Measurements from ENCODE around the gene GPATCH2L.
A peak's percentile ranks its signal among the peaks of the same experiment; 100 is the strongest.

The GPATCH2L gene

DNA sequence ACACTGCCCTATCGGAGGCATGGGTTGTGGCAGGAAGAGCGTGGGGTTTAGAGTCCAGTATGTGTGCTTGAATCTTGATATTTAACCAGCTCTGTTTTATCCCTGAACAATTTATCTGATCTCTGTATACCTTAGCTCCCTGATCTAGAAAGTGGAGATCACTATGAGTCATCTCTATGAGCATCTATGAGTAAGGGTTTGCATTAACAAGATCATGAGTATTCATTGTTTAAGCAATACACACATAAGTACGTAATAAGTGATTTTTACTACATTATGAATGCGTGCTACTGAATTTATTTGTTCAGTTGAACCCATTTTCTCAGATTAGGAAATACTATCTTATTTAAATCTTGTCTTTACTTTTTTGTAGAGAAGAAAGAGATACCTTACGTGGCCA is 49.4 kb downstream of the GPATCH2L start:
- peak; percentile 91 for DNase-seq (ENCODE audit: low read depth)

DNA sequence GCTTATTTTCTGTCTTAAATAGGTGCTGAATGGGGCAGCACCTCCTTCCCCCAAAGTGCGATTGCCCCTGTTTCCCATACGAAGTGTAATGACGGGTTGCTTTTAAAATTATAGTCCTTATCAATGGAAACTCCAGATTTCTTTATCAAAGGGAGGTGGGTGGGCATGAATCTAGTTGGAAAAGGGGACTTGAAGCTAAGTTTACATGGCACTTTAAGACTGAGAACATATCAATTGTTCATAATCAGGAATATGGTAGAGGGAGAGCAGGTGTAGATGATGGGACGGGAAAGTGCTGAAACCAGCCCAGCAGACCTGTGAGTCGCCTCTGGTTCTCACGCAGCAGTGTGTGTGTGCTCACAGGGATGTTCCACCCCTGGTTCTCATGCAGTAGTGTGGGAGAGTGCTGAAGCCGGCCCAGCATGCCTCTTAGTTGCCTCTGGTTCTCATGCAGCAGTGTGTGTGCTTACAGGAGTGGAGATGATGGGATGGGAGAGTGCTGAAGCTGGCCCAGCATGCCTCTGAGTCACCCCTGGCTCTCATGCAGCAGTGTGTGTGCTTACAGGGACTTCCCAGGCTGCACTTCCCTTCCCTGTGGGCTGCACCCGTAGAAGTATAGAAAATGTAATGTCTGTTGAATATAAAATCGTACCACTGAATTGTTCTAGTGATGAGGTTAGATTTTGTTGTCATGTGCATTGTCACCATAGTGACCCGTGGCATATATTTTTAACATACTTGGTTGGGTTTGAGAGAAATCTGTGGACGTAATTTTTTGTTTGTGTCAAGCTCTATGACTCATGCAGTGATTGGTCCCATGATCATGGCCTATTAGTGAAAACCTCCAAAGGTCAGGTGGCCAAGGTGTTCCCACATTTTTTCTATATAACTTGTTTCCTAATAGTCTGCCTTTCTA is 51.6 kb downstream of the GPATCH2L start:
- peak; percentile 99 for DNase-seq (ENCODE audit: low read depth)

DNA sequence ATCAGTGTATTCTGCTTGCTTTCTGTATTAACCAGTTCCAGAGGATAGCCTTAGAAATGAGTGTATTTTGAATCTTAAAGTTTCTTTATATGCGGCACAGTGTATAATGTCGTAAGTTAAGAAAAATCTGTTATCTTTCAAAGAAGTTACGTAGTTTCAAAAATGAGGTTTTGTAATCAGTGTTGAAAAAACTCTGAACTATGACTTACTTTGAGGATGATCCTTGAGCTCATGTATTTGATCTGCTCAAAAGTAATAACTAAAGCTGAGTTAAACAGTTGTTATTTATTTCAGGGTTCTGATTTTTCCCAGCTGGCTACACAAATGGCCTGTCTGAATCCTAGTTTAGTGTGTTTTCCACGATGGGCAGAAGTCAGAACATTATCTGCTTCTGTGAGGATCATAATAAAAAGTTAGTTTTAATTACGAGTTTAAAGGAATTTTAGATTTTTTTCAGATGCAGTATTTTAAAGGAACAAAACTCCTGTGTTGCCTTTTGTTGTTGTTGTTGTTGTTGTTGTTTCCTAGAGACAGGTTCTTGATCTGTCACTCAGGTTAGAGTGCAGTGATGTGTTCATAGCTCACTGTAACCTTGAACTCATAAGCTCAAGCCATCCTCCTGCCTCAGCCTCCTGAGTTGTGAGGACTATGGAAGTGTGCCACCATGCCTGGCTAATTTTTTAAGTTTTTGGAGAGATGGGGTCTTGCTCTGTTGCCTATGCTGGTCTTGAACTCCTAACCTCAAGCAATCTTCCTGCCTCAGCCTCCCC is 52.9 kb downstream of the GPATCH2L start:
- no peak for DNase-seq (ENCODE audit: low read depth)

DNA sequence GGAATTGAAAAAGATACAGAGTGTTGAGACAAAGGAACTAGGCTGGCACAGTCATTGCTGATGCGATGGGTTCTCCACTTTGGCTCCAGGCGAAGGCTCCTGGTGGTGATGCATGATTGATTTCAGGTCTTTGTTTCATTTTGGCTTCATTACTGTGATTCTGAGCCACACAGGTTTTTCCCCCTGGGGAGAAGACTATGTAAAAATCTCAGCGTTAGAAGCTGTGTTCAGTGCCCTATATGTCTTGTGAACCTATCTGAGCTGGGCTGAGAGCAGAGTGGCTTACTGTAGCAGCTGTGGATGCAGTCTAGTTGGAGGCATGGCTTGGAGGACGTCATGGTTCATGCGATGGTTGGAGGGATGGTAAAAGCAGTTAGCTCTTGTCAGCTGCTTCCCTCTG is 54.0 kb downstream of the GPATCH2L start:
- DNase-seq (ENCODE audit: low read depth): no peak

DNA sequence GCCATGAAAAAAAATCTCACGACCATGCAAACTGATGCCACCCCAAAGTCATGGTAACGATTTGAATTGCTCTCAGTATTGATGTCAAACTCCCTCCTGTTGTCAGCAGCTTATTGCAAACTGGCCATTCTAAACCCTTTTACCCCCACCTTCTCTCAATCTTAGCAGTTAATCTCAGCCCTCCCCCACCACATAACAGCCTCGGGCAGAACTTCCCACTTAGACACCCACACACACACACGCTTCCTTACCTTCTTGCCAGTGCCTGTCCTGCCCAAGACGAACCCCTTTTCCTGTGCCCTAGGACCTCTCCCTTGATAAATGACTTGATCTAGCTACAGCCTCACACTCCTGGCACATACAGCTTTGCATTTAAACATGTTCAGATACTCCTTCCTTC is 56.6 kb downstream of the GPATCH2L start:
- no peak for DNase-seq (ENCODE audit: low read depth)

DNA sequence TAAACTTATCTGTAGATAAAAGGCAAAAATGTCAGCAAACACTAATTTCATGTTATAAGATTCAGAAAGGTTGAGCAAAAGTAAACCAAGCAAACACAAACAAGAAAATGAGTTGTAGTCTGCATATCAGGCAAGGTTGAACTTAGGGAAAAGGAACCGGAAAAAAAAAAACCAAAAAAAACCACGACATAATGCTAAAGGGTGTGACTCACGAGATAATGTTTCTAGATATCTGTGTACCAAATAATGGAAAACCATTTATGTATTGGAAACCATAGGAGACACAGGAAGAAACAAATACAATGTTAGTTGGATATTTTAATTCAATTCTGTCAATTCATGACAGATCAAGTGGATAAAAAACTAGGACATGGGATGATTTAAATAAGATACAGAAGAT is 60.5 kb downstream of the GPATCH2L start:
- DNase-seq (ENCODE audit: low read depth): no peak

DNA sequence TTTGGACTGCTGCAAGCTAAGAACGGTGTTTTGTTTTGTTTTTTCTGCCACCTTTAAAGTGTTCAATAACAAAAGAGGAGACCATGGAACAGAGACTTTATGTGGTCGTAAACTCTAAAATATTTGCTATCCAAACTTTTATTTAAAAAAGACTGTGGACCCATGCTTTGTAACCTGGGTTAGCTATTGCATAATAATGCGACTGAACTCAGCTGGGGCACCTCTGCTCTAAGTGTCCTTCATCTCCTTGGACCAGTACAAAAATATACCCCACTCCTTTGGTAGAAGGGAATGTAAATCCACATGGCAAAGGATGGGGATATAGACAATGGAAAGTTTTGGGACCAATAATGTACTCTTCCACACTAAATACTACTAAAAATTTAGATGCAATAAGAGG is 65.5 kb downstream of the GPATCH2L start:
- no peak for DNase-seq (ENCODE audit: low read depth)

DNA sequence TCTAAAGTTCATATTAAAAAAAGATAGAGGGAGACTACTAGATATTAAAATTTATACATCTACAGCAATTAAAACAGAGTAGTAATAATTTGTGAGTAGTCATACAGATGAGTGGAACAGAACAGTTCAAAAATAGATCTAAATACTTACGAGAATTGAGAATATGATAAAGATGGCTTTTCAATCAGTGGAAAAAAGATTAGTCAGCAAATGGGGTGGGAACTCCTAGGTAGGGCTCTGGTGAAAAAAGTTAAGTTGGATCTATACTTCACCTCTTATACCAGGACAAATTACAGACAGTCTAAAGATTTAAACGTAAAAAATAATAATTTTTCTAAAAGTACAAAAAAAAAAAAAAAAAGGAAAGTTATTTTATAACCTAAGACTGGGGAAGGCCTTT is 66.9 kb downstream of the GPATCH2L start:
- no peak for DNase-seq (ENCODE audit: low read depth)

DNA sequence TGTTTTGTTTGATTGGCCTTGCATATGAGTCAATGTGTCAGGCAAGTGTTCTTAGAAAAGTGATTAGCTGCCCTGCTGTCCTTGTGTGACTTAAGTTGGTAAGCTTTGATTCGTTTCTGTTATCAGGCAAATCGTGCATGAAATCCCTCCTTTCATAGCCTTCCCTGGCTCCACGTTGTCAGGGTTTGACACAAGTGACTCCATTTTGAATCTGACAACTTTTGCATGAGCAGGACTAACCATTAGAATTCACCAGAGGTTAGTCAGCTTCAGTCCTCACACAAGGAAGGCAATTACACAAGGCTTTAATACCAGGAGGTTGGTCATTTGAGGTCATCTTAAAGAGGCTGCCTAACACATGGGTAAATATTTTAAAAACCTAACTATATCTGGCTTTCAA is 68.2 kb downstream of the GPATCH2L start:
- peak; percentile 9 for DNase-seq (ENCODE audit: low read depth)

DNA sequence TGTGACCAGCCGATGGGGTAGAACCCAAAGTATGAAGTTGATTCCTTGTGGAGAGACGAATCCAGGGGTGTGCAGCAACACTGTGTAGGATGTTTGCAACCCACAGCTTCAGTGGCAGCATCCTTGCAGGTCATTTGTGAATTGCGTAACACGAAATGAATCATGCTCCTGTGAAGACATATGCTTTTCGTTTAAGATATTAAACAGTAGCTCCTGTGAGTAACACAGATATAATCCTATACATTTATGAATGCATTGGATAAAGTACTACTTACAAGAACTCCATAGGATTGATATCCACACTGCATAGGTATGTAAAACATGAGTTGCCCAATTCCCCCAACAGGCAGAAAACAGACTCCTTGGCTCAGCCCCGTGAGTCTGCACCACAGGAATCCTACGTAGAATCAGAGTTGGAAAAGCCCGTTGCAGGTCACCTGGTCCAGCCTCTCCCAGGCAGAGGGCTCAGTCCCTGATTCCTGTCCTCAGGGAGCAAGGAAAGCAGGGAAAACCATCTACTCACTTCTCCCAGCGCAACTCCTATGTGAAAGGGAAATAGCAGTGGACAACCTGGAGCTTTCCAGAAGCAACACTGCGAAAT is 75.8 kb downstream of the GPATCH2L start:
- DNase-seq (ENCODE audit: low read depth): peak; percentile 89

DNA sequence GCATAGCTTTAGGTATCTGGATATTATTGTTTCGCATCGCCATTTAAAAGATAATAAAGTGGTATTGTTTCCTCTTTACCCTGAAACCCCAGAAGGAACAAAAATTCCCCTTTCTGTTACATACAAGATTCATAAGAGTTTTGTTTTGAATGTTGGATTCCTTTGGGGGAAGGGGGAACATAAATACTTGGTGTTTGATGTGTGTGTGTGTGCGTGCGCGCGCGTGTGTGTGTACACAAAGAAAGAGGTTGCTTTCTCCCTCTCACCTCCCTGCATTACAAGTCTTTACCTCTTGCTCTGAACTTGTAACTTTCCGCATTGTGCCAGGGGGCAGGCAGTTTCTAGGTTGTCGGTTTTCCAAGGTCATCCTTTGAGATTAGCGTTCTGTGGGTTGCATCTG is 76.4 kb downstream of the GPATCH2L start:
- DNase-seq (ENCODE audit: low read depth): no peak

DNA sequence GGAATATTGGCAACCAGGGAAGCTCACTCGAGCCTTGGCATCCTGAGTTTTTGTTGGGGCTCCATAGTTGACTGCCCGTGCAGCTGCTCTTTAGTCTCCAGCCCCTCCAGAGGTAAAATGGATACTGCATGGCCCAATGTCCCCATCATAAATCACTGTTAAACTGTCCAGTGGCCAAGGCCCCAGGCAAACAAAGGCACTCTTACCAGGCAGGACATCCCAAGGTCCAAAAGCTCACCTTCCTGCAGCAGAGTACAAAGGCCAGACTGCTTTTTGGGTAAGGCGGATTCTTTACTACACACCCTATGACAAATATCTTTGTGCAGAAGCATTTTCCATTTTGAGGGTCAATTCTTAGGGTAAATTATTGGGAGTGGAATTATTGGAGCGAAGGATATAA is 81.1 kb downstream of the GPATCH2L start:
- DNase-seq (ENCODE audit: low read depth): no peak

DNA sequence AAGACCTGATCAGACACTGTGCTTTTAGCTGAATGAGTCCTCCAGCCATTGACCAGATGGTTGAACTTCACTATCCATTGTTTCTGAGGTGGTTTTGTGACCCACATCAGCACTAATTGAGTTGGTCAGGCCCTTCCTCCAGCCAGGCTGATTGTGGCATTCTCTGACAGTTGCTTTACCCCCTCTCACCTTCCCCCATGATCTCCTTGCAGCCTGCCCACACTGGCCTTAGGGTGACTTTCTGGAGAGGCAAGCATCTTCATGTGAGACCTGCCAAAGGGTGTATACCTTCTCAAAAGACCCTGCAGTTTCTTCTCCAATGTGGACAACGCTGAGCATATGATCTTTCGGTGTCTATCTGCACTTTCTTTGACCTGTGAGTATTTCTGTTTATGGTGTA is 83.9 kb downstream of the GPATCH2L start:
- DNase-seq (ENCODE audit: low read depth): no peak

DNA sequence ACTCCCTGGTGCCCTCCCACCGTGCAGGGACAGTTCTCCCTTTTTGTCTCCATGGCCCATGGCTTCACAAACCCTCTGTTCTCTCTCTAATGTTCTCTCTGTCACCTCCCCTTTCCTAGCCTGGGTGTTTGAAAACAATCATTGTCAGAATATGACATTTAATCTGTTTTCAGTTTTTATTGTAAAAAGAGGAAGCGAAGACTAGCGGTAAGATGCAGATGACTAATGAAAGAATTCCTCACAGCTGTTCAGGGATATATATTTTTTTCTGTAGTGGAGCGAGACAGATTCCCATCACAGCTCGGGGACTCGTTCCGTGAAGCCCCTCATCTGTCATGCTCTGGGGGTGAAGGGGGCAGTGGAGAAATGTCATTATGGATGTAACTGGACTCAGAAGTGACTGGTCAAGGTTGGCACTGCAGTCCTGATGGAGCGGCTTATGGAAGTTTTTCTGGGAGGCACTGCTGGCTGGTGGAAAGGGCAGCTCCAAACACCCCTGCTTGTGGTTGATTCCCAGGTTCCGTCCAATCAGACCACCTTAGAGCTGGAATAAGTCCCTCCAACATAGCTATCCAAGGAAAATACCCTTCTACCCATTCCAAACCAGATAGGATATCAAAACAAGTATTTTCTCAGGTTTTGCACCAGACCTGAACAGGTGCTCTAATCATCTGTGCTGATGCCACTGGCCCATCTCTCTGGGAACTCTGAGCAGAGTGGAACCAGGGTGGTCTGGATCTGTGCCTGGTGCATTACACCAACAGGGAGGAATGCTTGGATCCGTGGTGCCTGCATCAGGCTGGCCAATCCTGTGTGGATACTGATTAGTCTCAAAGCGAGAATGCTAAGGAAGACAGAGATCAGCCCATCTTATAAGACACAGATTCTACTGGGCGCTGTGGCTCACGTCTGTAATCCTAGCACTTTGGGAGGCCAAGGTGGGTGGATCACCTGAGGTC is 84.7 kb downstream of the GPATCH2L start:
- no peak for DNase-seq (ENCODE audit: low read depth)

DNA sequence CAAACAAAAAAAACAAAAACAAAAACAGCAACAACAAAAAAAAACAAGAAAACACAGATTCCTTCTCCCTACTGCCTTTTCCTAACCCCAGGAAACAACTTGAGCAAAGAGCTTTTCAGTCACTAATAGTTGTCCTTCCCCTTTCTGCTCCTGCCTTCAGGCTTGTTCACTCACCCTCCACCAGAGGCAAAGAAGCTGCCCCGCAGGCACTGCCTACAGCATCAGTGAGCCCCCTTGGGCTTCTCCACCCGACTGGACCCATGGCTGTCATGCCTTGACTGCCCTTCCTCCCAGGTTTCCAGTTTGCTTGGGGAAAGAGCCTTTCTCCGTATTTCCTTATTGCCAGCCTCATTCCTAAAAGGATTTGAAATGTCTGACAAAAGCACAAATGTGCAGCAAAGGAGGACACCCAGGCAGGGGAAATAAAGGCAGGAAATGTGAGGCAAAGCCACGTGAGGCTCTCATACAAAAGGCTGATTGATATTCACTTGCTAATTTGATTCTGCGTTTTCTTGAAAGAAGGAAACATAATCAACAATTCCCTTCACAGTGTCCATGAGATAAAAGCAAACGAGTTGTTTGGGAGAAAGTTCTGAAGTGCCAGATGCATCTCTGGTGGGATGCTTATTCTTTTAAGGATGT is 85.7 kb downstream of the GPATCH2L start:
- no peak for DNase-seq (ENCODE audit: low read depth)

DNA sequence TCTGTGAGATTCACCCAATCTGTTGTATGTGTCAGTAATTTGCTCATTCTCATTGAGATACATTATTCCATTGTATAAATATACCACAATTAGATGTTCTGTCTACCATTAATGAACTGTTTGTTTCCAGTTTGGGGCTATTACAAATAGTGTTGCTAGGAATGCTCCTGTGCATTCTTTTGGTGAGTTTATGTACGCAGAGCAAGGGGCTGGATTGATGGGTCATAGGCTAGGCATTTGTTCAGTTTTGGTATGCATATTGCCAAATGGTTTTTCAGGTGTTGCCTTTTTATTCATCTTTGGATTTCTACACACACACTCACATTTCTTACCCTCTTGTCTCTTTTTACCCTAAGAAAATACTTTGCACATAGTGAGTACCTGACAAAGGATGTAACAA is 93.4 kb downstream of the GPATCH2L start:
- DNase-seq (ENCODE audit: low read depth): peak; percentile 19

DNA sequence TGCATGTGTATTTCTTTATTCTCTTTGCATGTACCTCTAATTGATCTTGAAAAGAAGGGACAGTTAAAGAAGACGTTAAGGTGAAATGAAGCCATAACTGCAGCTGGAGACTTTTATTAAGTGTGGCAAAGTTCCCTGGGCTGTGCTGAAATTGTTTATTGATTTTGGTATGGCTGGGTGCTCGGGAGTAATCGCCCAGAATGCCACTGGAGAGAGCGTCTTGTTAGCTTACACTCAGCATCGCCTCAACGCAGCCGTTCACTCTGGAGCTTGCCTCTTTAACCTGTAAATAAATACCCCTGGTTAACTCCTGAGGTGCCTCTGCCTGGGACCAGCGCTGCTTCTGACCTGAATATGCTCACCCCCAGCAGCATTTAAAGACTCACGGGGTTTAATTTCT is 98.6 kb downstream of the GPATCH2L start:
- DNase-seq (ENCODE audit: low read depth): no peak

DNA sequence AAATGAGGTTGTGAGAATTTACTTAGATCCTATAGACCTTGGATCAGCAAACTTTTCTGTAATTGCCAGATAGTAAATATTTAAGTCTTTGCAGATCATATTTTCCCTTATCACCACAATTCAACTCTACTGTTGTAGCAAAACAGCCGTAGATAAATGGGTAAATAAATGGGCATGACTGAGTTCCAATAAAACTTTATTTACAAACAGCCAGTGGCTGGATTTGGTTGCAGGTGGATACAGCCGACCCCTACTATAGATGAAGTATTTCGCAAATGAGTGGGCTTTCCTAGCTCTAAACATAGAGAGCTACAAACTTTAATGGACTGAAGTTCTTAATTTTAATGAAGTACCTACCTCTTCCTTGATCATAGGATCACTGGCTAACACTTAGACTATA is 100.7 kb downstream of the GPATCH2L start:
- no peak for DNase-seq (ENCODE audit: low read depth)

DNA sequence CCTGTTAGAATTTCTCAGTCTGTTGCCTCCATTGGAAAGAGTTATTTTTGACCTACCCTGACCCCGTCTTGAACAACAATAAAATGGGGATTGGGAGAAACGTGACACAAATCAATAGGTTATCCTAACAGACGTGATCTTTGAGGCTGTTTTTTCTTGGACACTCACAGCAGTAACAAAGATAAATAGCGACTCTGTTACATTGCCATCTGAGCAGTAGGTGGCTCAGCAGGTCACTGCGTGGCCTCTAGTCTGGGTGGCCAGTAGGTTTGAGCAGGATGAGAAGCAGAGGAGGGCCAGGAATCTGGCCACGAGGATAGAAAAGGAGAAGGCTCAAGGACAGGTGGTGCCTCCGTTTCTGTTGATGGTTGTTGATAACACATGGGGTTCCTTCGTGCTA is 101.4 kb downstream of the GPATCH2L start:
- DNase-seq (ENCODE audit: low read depth): no peak

DNA sequence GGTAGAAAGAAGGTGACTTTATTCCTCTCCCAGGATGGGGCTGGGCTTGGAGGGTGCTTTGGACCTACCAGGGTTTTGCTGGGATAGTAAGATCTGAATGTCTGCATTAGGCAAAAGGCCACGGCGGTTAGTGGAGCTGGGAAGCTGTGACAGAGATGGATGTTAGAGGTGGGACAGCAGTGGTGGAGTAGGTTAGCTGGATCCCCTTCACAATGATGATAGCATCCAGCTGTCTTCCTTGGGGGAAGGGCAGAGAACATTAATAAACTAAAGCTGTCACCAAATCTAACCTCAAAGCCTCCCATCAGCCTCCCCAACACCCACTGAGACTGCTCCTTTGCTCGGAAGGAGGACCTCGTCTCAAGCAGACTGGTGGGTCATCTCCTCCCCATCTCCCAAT is 104.8 kb downstream of the GPATCH2L start:
- DNase-seq (ENCODE audit: low read depth): no peak

DNA sequence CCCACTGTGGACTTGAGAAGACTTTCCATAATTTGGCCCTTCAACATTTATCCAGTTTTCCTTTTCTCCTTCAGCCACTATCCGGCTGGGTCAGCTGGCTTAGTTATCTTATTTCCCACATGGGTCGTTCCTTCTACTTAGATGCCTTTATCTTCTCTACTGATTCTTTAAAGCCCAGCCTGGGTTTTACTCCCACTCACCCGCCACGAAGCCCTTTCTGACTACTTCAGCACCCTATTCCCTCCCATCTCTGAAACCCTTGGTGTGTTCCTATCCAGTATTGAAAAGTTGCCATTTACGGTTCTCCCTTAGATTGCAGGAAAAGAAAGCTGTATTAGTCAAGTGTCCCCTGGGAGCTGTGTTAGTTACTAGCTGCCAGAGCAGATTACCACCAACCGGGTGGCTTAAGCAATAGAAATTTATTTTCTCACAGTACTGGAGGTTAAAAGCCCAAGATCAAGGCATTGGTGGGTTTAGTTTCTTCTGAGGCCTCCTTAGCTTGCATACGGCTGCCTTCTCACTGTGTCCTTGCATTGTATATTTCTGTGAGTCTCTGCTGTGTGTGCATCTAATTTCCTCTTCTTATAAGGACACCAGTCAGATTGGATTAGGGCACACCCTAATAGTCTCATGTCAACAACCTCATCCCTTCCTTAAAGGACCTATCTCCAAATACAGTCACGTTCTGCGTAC is 105.5 kb downstream of the GPATCH2L start:
- no peak for DNase-seq (ENCODE audit: low read depth)
